GM03348 (cell line): ENCODE results near the gene ARHGAP42.
A peak's percentile ranks its signal among the peaks of the same experiment; 100 is the strongest.

ENCODE experiments used
- DNase-seq: peaks from one replicate; pipeline ENCODE4 v3.0.0; 2012; ENCODE audit warnings: low spot score

The ARHGAP42 gene

DNA sequence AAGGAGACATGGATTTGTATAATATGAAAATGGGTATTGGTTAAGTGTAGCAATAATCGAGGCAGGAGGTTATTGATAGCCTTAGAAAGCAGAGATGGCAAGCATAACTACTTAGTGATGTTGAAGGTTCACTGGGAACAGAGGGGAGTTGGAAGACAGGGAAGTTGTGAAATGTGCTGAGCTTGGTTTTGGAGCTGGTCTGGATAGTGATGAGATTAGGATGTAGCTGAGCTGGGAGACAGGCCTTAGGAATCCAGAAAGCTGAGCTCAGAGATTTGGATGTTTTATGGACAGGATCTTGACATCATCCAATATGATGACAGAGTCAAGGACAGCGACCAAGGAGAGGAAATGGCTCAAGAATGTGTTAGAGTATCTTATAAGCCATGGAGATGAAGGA, 113.1 kb downstream of the ARHGAP42 start:
- DNase-seq = no peak

- no peak for DNase-seq
These were observed 114.3 kb downstream of the ARHGAP42 start for GRCh38 chr11:100801225-100801999.

GRCh38 chr11:100805506-100806199, 118.6 kb downstream of the ARHGAP42 start:
- DNase-seq = peak; percentile 19

GRCh38 chr11:100806296-100806695, 119.2 kb downstream of the ARHGAP42 start:
- no peak for DNase-seq

- DNase-seq = peak; percentile 43
These were observed 121.9 kb downstream of the ARHGAP42 start for GRCh38 chr11:100808904-100809491.

DNA sequence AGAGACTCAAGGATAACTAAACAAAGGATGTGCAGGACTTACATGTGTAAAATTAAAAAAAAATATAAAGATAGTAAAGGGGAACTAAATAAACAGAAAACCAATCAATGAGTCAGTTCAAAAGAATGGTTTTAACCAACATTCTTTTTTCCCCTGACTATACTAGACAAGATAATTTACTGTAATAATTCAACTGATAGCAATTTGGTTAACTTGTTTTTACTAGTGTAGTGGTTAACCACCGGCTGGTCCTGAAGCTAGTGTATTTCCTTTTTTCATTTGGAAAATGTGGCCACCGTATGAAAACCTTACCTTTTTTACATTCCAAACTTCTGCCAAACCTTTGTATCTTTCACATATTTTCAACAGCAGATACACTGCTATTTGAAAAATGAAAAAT, 123.1 kb downstream of the ARHGAP42 start:
- DNase-seq = peak; percentile 44

GRCh38 chr11:100810666-100811065, 123.6 kb downstream of the ARHGAP42 start:
- no peak for DNase-seq

- DNase-seq = no peak
These were observed 125.4 kb downstream of the ARHGAP42 start for GRCh38 chr11:100812517-100812916.

GRCh38 chr11:100815787-100816330, 128.8 kb downstream of the ARHGAP42 start:
- DNase-seq = no peak

DNA sequence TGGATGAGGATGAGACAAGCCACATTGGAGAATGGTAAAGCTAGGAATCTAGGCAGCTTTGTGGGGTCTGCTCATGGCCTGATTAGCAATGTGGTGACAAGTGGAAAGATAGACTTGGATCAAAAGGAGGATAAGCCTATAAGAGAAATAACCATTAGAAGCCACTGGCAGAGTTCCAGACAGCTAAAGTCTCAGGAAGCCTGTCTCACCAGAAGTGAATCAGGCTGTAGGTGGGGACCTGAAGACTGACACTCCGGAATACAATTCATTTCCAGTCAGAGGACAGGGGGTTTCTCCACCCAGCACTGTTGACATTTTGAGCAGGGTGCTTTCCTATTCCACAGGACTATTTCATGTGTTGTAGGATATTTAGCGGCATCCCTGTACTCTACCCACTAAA, 129.7 kb downstream of the ARHGAP42 start:
- DNase-seq = no peak

- no peak for DNase-seq
These were observed 130.5 kb downstream of the ARHGAP42 start for GRCh38 chr11:100817620-100818019.

DNA sequence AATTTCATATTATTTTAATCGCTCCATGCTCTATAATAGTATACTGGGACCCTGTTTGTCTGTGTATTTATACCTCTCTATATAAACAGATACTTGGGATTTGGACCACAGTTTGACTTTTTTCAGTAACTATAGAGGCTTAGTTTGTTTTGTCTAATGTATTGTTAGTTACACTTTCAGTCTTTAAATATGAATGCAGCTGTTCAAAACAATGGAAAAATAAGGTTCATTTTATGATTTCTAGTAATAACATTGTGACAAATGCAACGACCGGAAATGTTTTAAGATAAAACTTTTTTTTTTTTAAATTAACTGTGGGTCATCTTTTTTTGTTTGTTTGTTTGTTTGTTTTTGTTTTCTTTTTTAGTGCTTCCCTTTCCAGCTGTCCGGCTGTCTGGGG, 133.5 kb downstream of the ARHGAP42 start:
- DNase-seq = no peak

GRCh38 chr11:100821198-100821597, 134.1 kb downstream of the ARHGAP42 start:
- DNase-seq = no peak

DNA sequence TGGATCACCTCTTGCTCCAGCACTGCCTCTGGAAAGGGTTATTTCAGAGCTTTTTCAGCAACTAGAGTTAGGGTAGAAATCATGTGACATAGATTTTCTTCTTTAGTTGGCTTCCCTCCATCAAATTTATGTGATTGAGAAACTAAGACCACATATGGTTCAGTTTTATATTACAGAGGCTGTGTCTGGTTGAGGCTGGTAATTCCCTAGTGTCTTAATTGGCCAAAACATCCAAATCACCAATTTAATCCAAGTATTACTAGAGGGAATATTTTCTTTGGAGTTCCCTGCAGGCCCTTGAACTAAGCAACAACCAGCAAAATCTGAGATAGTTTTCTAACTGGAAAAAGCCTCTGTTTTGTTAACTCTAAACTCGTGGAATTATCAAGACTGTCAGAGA, 136.3 kb downstream of the ARHGAP42 start:
- DNase-seq = peak; percentile 24

- DNase-seq = no peak
These were observed 137.1 kb downstream of the ARHGAP42 start for GRCh38 chr11:100824041-100824809.

GRCh38 chr11:100825626-100826025, 138.5 kb downstream of the ARHGAP42 start:
- DNase-seq = no peak

- DNase-seq = no peak
These were observed 141.0 kb downstream of the ARHGAP42 start for GRCh38 chr11:100827934-100828661.

GRCh38 chr11:100830274-100830673, 143.2 kb downstream of the ARHGAP42 start:
- no peak for DNase-seq

DNA sequence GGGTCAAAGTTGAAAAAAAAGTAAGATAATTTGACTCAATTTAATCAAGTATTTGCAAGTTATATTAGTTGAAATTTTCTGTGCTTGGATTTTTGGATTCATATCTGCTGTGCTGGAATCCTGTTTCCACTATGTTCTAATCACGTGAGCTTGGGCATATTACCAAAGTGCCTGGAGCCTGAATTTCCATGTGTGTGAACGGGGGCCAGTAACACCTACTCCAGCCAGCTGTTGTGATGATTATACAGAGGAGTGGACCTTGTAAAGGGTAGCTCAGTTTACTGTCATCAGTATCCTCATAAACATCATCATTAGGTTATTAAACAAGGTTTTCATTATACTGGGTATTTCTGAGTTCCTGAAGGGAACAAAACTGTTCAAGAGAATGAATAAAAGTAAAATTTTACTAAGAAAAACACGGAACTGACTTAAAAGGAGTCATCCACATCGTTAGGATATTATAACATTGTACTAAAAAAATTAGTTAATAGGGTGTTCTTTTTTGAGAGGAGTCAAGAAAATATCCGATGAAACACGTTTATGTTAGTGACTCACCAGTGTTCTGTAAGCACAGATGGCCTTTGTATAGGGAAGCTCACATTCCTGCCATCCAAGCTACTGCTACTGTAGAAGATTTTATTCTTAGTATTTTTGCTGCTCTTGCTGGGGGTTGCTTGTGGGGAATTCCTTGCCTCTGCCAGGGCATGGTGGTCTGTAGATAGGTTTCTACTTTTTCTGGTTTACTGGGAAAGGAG, 144.1 kb downstream of the ARHGAP42 start:
- DNase-seq = peak; percentile 37

GRCh38 chr11:100831929-100832494, 144.9 kb downstream of the ARHGAP42 start:
- DNase-seq = no peak
